IPS DF 4.7 (cell line): ENCODE results near the gene MED13L.

Experiments used
- DNase-seq: peaks from one replicate; pipeline ENCODE4 v3.0.0-alpha.2; 2013; ENCODE audit warnings: low spot score; ENCODE audit errors: extremely low read depth

Gene MED13L

DNA sequence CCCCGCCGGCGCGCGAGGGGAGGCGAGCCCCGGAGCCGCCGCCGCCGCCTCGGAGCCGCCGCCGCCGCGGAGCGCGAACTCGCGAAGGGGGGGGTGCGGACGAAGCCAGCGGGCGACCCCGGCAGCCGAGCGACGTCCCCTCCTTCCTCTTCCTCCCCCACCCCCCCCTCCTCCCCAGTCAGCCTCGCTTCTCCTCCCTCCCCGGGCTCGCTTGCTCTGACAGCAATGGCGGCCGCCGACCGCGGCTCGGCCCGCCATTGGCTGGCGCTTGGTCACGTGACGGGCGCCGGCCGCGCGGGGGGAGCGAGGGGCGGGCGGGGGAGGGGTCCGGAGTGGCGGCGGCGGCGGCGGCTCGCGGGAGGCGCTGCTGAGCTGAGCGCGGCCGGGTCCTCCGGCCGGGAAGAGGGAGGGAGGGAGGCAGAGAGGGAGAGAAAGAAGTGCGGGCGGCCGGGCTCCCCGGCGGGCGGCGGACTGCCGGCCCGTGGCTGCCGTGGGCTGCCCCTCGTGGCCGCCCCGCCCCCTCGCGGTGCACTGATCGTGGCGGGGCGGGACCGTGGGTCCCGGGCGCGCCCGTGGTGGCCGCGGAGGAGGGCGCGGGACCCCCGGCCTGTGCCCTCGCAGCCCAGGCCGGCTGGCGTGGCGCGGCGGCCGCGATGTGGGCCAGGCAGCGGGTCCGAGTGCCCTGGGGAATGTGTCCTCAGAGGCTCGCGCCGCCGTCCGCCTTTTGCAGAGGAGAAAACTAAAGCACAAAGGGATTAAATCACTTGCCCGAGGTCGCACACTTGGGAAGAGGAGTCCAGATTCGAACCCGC, at the start of gene MED13L:
Gene MED13L (minus strand): TSS at position 227 of the 812 bp plus-strand sequence. CDS start 562 bp downstream, outside the sequence.
- no peak for DNase-seq

DNA sequence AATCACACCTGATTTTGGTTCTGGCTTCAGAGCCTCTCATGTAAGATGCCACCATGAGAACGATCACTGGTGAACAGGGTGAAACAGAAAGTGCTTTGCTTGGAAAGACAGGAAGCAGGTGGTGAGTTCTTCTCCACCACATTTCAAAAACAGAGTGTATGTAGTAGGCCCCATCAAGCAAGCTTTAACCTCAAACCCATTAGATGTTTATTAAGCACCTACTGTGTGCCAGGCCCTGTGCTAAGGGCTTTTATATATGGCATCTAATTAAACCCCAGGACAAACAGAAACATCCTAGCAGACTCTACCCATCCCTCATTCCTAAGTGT, 47.8 kb upstream of the MED13L start:
- DNase-seq = no peak

DNA sequence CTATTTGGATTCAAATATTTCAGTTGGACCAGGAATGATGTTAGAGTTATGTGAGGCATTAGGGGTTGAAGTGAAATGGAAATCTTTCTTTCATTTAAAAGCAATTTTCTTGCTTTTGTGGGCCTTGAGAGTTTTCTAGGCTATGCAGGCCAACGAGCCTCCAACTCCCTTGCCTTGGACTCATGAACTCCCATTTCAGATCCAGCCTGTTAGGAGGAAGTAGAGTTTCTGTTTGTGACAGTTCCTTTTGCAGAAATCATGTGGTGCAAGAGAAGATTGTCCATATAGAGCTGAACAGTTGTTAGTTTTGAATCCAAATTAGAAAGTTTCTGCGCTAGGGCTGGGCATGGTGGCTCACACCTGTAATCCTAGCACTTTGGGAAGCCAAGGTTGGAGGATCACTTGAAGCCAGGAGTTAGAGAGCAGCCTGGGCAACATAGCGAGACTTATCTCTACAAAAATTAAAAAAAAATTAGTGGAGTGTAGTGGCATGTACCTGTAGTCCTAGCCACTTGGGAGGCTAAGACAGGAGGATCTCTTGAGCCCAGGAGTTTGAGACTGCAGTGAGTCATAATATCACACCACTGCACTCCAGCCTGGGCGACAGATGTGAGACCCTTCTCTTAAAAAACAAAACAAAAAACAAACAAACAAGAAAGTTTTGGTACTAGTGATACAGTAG, 47.3 kb upstream of the MED13L start:
- DNase-seq = no peak

DNA sequence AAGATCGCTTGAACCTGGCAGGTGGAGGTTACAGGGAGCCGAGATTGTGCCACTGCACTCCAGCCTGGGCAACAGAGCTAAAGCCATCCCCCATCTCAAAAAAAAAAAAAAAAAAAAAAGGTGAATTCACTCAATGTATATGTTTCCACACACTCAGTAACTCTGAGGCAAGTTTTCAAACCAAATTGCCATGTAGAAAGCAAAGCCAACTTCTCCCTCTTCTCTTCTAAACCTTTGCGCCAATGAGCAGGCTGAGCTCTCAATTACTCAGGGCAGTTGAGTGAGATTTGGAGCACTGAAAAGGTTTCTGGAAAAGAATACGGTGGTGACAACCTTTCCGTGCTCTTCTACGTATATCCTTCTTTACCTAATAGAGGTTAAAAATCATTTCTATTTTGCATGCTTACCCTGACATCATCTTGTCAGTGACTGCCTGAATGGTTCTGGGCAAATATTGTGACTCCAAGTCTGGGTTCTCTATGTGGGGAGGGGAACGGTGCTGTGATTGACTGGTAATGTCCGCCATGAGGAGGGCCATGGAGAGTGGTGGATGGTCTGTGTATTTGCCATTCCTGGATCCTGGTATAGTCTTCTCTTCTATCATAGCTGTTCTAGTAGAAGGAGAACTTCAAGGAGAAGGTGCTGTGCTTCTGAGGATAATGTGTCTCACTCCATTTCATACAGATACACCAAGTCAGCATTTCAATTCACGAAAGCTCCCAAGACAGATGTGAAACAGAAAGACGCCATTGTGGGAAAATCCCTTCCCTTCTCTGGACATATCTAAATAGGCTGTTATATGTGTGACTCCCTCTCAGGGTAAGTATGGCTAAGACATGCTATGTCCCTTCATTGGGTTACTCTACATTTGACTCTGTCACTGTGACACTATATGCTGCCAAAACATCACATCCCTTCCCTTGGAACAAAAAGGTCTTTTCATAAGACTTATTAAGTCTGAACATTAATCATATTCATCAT, 46.2 kb upstream of the MED13L start:
- DNase-seq = no peak

DNA sequence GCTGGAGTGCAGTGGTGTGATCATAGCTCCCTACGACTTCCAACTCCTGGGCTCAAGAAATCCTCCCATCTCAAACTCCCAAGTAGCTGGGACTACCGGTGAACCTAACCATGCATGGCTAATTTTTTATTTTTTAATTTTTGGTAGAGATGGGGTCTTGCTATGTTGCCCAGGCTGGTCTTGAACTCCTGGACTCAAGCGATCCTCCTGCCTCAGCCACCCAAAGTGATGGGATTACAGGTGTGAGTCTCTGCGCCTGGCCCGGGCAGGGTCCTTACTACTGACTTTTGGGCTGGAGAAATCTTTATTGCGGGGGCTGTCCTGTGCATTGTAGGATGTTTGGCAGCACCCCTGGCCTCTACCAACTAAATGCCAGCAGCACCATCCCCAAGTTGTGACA, 44.4 kb upstream of the MED13L start:
- DNase-seq = no peak

DNA sequence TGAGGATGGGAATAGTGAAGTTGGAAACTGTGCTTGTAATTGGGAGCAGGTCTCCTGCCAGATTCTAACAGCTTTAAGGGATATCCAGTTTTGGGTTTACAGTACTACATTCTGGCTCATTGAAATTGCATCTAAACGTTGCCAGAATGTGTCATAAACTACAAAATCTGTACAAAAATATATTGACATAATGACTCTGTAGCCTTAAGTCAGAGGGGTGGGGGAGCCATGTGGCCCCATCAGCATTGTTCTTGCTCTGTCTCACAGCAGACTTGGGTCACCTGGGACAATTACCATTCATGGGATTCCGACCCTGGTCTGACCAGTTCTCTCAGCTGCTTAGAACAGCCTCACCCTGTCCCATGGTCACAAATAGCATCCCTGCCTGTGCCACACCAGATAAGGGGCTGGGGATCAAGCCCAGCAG, 43.3 kb upstream of the MED13L start:
- no peak for DNase-seq

DNA sequence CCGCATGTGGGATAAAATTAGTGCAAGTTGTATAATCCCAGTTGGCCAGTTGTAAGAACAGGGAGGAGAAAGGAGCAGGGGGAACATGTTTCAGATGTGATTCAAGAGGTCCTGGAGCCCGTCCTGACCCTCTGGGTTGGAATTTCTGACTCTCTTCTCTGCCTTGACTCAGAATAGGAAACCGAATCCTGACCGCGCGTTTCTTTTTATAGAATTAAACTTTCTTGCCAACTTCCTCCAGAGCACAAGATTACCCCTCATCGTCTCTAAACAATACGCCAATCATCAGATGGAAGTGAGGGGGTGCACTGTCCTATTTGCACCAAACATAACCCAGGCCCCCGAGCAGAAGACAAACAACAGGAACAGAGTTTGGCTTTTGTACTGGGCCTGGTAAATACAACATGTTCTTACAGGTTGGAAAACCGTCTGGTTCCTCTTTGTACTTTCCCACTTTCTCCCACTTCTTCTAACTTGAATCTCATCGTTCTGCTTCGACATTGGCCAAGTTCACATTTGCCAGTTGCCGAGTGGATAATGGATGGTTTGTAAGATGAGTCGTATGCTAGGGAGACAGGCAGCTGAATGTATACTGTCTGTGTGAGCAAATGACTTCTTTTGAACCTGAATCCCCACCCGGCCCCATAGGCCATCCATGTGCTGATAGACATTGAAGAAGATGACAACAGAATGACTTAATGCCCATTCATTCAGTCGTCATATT, 42.6 kb upstream of the MED13L start:
- DNase-seq = no peak

DNA sequence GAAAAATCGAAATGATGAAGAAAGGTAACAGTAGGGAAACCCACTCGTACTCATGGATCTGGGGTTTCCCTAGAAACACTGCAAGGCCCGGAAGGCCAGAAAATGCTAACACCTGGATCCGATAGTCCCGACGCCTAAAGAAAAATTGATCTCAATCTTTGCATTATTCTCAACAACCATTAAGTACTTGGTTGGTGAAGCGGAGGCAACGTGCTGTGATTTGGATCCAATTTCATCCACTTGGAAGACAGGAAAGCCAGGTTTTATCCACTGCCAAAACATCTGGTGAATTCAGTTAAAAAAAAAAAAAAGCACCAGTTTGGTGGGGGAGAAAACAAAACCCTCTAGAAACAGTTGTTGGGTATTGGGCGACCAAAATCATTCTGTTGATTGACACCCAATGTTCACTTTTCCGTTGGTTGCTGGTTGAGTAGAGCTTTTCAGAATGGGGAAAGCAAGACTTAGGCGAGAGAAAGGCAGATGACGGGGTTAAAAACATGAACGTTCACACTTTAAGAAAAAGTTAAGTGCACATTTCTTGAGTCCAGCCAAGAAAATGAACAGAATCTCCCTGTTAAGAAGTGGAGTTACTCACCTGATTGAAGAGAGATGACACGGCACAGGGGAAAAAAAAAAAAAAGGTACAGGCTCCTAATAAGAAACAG, 41.9 kb upstream of the MED13L start:
- DNase-seq = no peak

DNA sequence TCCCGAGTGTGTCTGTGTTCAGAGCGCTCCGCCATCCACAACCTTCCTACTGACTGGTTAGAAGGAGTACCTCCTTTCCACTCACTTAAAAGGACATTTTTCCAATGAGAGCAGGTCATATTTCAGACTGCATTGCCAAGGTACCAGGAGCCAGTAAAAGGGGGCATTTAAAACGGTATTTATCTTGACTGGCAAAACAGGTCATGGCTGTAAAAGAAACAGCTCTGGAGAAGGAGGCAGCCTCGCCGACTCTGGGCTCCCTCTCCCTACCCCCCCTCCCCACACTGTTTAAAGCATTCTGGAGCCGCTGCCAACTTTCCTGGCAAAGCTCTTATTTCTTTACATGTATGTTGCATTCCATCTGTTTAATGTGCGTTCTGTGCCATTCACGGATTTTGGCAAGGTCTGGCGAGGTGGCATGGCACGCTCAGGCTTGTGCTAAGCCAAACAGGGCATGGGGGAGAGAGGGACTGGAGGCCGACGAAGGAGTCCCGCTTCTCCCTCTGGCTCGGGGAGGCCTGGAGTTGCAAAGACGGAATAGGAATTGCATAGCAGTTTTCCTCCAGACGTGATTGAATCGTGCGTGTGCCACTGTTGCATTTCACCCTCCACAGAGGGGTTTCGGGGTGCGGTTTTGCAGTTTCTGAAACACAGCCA, 41.2 kb upstream of the MED13L start:
- DNase-seq = no peak

DNA sequence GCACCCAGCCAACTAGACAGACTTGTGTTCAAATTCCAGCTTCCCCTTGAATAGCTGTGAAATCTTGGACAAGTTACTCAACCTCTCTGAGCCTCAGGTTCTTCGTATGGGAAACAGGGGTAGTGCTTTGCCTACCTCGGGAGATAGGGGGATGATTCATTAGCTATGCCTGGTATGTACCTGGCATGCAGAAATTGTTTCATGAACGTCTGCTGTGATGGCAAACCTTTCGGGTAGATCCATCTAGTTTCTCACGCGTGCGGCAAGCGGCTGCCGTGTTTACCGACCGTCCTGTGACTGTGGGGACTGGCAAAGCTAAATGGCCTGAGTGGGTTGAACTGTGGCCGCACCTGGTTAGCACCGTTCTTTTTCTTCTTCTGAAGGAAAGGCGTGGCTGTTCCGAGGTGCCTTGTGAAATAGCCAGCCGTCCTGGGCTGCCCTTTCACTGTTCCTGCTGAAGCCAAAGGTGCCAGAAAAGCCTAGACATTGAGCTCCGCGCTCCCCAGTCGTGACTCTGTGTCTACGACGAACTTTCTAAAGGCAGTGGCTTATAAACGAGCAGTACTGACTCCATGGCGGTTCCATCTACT, 40.6 kb upstream of the MED13L start:
- DNase-seq = no peak

DNA sequence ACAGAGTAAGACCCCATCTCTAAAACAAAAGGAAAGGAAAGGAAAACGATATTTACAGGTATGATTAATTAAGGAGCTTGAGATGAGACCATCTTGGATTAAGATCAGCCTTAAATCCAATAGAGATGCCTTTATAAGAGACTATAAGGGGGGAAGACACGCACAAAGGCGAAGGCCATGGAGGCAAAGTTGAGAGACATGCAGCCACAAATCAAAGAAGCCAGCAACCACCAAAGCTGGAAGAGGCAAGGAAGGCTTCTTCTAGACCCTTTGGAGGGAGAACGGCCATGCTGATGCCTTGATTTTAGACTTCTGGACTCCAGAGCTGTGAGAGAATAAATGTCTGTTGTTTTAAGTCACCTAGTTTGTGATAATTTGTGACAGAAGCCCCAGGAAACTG, 39.6 kb upstream of the MED13L start:
- DNase-seq = no peak

DNA sequence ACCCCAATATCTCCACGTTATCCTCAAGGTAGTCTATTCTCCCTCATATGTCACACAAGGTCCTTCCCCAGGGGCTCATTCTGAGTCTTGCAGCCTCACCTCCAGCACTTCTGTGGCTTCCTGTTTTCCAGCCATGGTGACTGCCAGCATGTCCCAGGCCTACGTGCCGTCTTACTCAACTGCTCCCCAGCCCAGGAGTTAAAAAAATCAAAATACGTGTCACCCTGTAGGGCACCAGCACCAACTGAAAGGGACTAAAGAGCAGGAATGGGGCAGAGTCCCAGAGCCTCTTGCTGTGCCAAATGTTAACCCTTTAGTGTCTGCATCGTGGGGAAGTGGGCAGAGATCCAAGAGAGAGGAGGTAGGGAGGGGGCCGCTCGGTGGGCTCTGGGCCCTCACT, 37.0 kb upstream of the MED13L start:
- DNase-seq = no peak

DNA sequence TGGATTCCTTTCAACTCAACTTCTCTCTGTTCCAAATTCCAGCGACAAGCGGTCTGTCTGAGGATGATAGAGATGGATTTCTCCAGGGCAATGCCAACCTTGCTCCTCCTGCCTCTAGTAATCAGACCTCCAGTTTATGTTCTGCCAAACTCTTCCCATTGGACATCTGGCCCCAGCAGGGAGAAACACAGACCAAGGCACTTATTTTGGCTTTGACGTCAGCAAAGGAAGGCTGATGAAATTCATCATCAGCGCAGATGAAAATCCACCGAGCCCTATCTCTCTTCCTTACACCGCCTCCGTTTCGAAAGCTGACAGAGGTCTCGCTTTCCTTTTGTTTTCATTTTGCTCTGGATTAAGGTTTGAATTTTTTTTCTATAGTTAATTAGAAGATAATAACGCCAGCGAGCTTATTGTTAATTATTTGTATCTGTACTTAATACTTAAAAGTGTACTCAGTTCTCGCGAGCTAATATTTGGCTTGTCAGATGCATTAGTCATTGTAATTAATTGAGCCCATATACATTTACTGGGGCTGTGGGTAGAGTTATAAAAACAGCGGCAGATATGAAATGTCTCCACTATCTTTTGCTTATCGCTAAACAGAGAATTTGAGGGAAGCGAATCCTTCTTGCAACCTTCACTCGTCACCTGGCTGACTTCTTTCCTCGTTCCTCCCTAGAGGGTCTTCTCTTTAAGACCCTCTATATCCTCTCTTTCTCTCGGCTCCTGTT, 35.9 kb upstream of the MED13L start:
- no peak for DNase-seq

DNA sequence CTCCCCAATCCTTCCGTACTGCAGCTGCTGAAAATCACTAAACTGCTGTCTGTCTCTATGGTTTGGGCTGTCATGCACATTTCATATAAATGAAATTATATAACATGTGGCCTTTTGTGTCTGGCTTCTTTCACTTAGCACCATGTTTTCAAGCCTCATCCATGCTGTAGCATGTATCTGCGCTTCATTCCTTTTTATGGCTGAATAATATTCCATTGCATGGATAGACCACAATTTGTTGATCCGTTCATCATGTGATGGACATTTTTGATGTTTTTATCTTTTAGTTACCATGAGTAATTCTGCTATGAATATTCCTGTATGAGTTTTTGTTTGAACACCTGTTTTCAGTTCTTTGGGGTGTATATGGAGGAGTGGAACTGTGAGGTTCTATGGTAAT, 32.6 kb upstream of the MED13L start:
- DNase-seq = no peak

DNA sequence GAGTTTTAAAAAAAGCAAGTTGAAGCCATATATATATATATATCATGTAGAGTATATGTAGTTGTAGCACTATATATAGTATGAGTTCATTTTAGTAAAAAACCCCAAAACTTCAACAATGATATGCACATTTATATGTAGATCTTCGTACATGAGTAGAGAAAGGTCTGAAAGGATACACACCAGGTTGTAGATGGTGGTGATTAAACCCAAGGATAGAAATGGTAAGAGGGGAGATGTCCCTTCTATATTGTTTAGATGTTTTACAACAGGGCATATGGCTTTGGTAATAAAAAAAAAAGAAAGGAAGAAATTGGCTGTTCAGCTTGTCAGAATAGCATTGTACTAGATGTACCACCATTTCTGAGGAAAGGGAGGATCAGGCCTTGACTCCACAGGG, 31.9 kb upstream of the MED13L start:
- DNase-seq = no peak

DNA sequence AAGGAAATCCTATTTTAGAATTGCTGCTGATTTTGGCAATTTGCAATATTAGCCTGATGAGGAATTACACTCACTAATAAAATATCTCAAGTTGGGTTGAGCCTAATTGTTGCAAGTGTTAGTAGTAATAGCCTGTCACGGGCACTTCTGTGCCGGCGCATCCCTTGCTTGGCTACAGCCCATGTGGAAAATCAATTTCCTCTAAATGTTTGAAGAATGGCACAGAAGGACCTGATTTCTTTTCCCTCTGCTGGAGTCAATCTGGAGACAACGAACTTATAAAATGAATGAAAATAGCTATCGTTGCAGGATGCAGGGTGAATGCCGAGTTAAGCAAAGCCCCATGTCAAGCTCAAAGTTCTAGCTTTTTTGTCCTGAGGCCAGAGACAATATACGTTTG, 31.2 kb upstream of the MED13L start:
- DNase-seq = no peak

DNA sequence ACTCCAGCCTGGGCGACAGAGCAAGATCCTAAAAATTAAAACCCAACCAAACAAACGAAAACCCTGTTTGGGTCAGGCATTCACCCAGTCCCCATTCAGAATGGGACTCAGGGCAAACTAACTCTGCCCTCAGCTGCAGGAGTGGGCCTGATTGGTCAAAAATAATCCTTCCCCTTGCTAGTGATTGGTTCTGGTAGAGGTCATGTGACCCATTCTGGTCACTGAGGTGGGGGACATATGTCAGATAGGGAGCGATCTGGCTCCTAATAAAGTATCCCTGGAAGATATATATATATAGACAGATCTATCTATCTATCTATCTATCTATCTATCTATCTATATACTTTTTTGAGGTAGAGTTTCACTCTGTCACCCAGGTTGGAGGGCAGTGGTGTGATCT, 29.5 kb upstream of the MED13L start:
- no peak for DNase-seq

DNA sequence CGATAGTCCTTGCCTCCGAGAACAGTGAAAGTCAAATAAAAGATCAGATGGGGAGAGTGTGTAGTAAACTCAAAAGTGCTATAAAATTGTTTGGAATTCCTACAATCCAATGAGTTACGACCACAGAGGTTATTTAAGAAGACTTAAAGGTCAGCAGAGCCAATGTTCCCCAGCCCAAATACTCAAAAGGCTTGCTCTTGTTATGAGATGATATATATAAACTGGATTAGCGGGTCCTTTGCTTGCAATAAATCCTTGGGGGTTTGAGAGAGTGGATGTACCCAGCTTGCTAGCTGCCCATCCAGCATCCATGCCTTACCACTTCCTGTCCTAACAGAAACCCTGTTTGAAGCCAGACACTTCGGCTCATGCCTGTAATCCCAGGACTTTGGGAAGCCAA, 29.0 kb upstream of the MED13L start:
- DNase-seq = no peak

DNA sequence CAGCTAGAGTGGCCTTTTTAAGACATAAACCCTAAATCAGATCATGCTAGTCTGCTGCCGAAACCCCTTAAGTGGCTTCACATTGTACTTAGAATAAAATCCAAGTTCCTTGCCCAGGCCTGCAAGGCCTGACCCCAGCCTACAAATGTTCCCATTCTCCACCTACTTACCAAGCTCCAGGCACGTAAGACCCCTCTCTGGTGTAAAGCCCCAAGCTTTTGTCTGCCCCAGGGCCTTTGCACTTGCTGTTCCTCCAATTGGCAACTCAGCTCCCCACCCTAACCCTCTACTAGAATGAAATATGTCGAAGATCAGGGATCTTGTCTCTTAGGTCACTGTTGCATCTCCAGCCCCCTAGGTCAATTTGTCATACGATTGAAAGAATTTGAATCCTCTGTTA, 27.1 kb upstream of the MED13L start:
- no peak for DNase-seq
